Upper lobe of left lung (tissue), 6 donors: ENCODE data around the gene ADGRL1. TPM values are rescaled to one million over a fixed set of nuclear protein-coding genes. Genes with fewer than 3 reads are reported as not detected.

ENCODE experiments used
- ATAC-seq, 2 donors: fragments of 200-7000 bp; cut with Tn5 transposase; one replicate each; pipeline ENCODE4 v1.9.1; 2022; ENCODE audit warnings: mild to moderate bottlenecking in 2 of 2, moderate library complexity in 2 of 2; ENCODE audit not compliant: low FRiP score in 2 of 2
- DNase-seq, 2 donors: peaks; one replicate each; pipeline ENCODE4 v3.0.0-alpha.2; 2019 to 2020
- H3K27ac ChIP-seq, 4 donors: fragments of 200-600 bp; sonication (generic); one replicate each; pipeline ENCODE4 v1.5.1; 2016 to 2019
- H3K27me3 ChIP-seq, 4 donors: fragments of 200-600 bp; sonication (generic); one replicate each; pipeline ENCODE4 v1.5.1; 2017 to 2019
- H3K36me3 ChIP-seq, 4 donors: fragments of 200-600 bp; sonication (generic); one replicate each; pipeline ENCODE4 v1.5.1; 2016 to 2019
- H3K4me1 ChIP-seq, 4 donors: fragments of 200-600 bp; sonication (generic); one replicate each; pipeline ENCODE4 v1.5.1; 2018 to 2019
- H3K4me3 ChIP-seq, 4 donors: fragments of 200-600 bp; sonication (generic); one replicate each; pipeline ENCODE4 v1.5.1; 2017 to 2019; ENCODE audit warnings: mild to moderate bottlenecking in 2 of 4, moderate library complexity in 1 of 4
- H3K9me3 ChIP-seq, 4 donors: fragments of 200-600 bp; sonication (generic); one replicate each; pipeline ENCODE4 v1.5.1; 2018 to 2019
- EP300 ChIP-seq, 4 donors: sonication (generic); formaldehyde crosslinking; IDR thresholded peaks; one replicate each; pipeline ENCODE4 v1.5.1; 2017; ENCODE audit warnings: antibody characterized with exemption in 4 of 4, control low read depth in 2 of 4
- POLR2A ChIP-seq, 4 donors: fragments of 450-650 bp; IDR thresholded peaks; one replicate each; pipeline ENCODE4 v1.5.1; 2016 to 2017; ENCODE audit warnings: antibody characterized with exemption in 4 of 4, mild to moderate bottlenecking in 2 of 4
- POLR2AphosphoS5 ChIP-seq, 2 donors: sonication (generic); formaldehyde crosslinking; IDR thresholded peaks; one replicate each; pipeline ENCODE4 v1.5.1; 2017; ENCODE audit warnings: antibody characterized with exemption in 2 of 2
- WGBS, 2 donors: methylation state at CpG; one replicate each; pipeline ENCODE4 v1.1.5; 2017 to 2018; 5-methylcytosine and 5-hydroxymethylcytosine counted together
- total RNA-seq, 6 donors: library from RNA; depleted of rRNA in 4 of 6; stranded (reverse); fragments of >200 nt in 4 of 6; gene quantifications; one replicate each; pipeline versions ENCODE4 v1.1.0 to v1.2.1, GENCODE V29; 2016 to 2021
- TF ChIP-seq, protein P1 (sequence below), 6 experiments: fragments of 450-650 bp in 4 of 6; fragments of 200-600 bp in 2 of 6; sonication (generic) in 2 of 6; IDR thresholded peaks; one replicate each; pipeline ENCODE4 v1.5.1; 2016 to 2019; ENCODE audit warnings: antibody characterized with exemption in 6 of 6
- donor health status: DM: no; HTN: no; CAD: no; lungs with moderate emphysema.
- donor health status: DM: no; HTN: yes; CAD: no; lungs with severe emphysema.

ADGRL1 gene
- total RNA-seq, 6 donors from 2014 or later: 23.5 to 33.2 (median 27.4) TPM

DNA sequence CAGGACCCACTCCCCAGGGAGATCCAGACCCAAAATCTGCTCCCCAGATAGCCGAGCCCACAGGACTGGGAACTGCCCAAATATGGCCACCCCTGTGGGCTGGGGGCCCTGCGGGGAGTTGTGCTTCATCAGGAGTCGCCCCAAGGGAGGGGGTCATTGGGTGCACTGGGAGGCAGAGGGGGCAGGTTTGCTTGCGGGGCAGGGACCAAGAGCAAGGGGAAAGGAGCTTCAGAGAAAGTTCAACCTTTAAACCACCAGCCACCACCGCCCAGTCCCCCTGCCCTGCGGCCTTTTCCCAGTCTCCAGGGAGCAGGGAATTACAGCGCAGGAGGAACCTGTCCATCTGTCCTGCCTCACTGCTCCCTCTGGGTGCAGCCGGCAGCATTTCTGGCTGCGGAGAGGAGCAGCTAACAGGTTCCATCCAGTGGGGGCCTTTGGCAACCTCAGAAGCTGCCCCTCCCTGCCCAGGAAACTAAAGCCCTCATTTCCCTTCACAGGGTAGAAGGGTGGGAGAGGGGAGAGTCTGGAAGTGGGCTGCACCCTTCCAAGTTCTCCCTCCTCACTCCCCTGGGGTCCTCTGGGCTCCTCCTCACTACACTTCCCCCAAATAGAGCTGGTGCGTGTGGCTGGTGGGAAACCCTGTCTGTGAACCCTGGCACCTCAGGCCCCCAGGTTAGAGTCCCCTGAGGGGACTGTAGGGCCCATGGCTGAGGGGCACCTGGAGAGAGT lies 55.8 kb downstream of the ADGRL1 start:
- ATAC-seq (no peak), DNase-seq (no peak)
- peak overlapping the region in 2 of 4 donors; percentile 24 to 31 for H3K4me3 ChIP-seq
- TF ChIP-seq POLR2AphosphoS5 (IDR thresholded peaks at IDR 0.05) (no peak), EP300 (IDR thresholded peaks at IDR 0.05) (no peak), POLR2A (IDR thresholded peaks at IDR 0.05) (no peak)
- TF ChIP-seq, protein P1, sequence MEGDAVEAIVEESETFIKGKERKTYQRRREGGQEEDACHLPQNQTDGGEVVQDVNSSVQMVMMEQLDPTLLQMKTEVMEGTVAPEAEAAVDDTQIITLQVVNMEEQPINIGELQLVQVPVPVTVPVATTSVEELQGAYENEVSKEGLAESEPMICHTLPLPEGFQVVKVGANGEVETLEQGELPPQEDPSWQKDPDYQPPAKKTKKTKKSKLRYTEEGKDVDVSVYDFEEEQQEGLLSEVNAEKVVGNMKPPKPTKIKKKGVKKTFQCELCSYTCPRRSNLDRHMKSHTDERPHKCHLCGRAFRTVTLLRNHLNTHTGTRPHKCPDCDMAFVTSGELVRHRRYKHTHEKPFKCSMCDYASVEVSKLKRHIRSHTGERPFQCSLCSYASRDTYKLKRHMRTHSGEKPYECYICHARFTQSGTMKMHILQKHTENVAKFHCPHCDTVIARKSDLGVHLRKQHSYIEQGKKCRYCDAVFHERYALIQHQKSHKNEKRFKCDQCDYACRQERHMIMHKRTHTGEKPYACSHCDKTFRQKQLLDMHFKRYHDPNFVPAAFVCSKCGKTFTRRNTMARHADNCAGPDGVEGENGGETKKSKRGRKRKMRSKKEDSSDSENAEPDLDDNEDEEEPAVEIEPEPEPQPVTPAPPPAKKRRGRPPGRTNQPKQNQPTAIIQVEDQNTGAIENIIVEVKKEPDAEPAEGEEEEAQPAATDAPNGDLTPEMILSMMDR (IDR thresholded peaks at IDR 0.05): peak in 1 of 6 experiments; percentile 8
- no peaks in the 10 kb centered on the region for H3K9me3 ChIP-seq
- WGBS, 2 donors: 25 to 50% methylated on average over 3 to 10 of the region's 10 CpGs
- H3K27ac ChIP-seq: peak overlapping the region; percentile 74 to 88 (median 78)
- peaks cover 35 to 38% (median 37%) of the 10 kb centered on the region in 4 donors for H3K4me1 ChIP-seq
- H3K27me3 ChIP-seq: no peaks in the 10 kb centered on the region
- H3K36me3 ChIP-seq: peaks cover 0 to 22% (median 14%) of the 10 kb centered on the region in 4 donors

DNA sequence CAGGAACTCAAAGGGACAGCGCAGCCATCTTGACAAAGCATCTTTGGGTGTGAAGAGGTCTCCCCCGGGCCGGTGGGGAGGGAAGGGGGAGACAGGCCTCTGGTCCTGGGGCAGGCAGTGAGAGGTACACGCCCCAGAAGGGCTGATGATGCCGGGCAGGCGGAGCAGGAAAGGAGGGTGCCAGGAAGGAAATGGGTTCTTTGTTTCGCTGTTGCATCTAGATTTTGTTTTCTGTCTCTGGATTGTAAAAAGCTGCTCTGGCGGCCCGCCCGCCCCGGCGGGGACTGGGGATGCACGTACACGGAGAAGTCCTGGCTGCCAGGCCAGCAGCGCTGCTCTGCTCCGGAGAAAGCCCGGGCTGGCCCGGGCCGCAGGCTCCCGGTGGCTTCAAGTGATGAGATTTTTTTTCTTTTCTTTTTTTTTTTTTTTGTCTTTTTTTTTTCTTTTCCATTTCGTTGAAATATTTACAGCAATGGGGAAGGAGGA lies 56.4 kb downstream of the ADGRL1 start:
- H3K27ac ChIP-seq: peak overlapping the region; percentile 74 to 88 (median 78)
- H3K9me3 ChIP-seq: no peaks in the 10 kb centered on the region
- TF ChIP-seq EP300 (IDR thresholded peaks at IDR 0.05): no peak
- TF ChIP-seq POLR2A (IDR thresholded peaks at IDR 0.05): no peak
- TF ChIP-seq POLR2AphosphoS5 (IDR thresholded peaks at IDR 0.05): no peak
- TF ChIP-seq, protein P1 (IDR thresholded peaks at IDR 0.05): no peak
- peak; percentile 46 to 94 for DNase-seq
- H3K36me3 ChIP-seq: peaks cover 0 to 18% (median 11%) of the 10 kb centered on the region in 4 donors
- peaks cover 35 to 40% (median 37%) of the 10 kb centered on the region in 4 donors for H3K4me1 ChIP-seq
- peak in 1 of 2 donors; percentile 56 for ATAC-seq
- peak overlapping the region in 3 of 4 donors; percentile 11 to 31 (median 24) for H3K4me3 ChIP-seq
- H3K27me3 ChIP-seq: no peaks in the 10 kb centered on the region
- 11 to 18% methylated on average over 21 of the region's 21 CpGs for WGBS, 2 donors

DNA sequence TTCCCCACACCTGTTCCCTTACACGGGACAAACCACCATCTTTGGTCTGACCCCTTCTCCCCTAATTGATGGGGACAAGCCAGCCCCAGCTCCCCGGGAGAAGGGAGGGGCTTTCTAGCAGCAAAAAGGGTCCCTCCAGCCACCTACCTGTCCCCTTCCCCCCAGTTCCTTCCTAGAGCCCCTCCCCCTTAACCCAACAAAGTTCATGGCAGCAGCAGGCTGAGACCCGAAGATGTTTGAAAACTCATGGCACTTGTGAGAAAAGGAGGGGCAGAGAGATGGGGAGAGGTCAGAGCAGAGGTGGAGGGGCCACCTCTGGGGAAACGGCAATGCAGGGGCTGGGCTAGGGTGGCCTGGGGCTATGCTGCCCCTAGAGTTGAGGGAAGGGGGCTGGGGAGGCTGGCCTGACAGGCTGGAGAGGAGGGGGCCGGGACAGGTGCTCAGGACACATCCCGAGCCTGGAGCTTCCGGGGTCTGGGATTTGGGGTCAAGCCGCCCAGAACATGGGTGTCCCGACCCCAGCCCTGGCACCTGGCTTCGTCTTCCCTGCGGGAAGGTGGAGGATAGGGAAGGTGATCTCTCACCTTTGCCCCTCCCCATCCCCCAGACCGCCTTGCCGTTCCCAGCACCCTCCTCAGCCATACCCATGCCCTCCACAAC lies 57.1 kb downstream of the ADGRL1 start:
- Histone ChIP-seq H3K9me3 (no peaks in the 10 kb centered on the region), H3K36me3 (peaks cover 0 to 13% (median 10%) of the 10 kb centered on the region in 4 donors), H3K27ac (peak overlapping the region; percentile 74 to 88 (median 78)), H3K4me3 (peak overlapping the region in 2 of 4 donors; percentile 24 to 31), H3K27me3 (no peaks in the 10 kb centered on the region), H3K4me1 (peaks cover 35 to 40% (median 37%) of the 10 kb centered on the region in 4 donors)
- DNase-seq: no peak
- TF ChIP-seq POLR2AphosphoS5 (IDR thresholded peaks at IDR 0.05): no peak
- TF ChIP-seq, protein P1 (IDR thresholded peaks at IDR 0.05): no peak
- TF ChIP-seq EP300 (IDR thresholded peaks at IDR 0.05): no peak
- no peak for TF ChIP-seq POLR2A (IDR thresholded peaks at IDR 0.05)
- WGBS, 2 donors: 42 to 62% methylated on average over 6 to 13 of the region's 13 CpGs
- no peak for ATAC-seq

DNA sequence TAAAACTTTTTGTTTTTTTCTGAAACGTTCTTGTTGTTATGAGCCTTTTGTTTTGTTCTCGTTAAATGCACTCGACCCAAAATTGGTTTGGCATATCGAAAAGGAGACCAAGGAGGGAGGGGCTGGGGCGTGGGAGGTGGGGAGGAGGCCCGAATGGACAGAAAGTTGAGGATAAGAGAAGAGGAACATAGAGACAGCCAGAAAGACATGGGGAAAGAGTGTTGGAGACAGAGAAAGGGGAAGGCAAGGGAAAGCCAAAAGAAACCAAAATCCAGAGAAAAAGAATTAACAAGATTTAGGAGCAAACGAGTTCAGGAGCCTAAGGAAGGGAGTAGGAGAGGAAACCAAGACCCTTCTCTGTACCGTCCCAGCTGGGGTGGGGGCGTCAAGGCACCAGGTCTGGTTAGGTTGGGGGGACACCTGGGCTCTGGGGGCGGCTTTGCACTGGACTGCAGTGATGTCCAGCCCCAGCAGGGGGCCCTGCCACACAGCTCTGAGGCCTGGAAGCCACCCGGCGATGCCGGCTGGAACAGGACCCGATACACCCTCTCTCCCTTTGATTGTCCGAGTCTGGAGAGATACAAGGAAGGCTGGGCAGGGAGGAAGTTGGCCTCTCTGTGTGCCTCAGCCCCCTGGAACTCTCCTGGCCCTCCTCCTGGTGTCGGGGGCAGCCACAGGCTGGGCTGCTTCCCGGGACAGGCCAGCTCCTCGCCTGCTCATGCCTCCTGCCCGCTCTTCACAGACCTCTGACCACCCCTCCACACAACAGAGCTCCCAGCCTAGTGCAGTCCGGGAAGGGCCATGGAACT lies 58.0 kb downstream of the ADGRL1 start:
- Histone ChIP-seq H3K36me3 (peaks cover 0 to 12% (median 10%) of the 10 kb centered on the region in 4 donors), H3K27me3 (no peaks in the 10 kb centered on the region), H3K9me3 (no peaks in the 10 kb centered on the region), H3K4me3 (no peak overlapping the region), H3K4me1 (peaks cover 35 to 40% (median 37%) of the 10 kb centered on the region in 4 donors), H3K27ac (peak overlapping the region; percentile 74 to 88 (median 78))
- no peak for TF ChIP-seq POLR2AphosphoS5 (IDR thresholded peaks at IDR 0.05)
- TF ChIP-seq, protein P1 (IDR thresholded peaks at IDR 0.05): peak; percentile 84 to 92 (median 87)
- no peak for TF ChIP-seq EP300 (IDR thresholded peaks at IDR 0.05)
- TF ChIP-seq POLR2A (IDR thresholded peaks at IDR 0.05): peak in 1 of 4 donors; percentile 10
- WGBS, 2 donors: 29% methylated on average over 14 to 16 of the region's 20 CpGs
- ATAC-seq (peak; percentile 89 to 91), DNase-seq (peak; percentile 78 to 87)
